Measurements from ENCODE around the gene DCAF17. TPM values are rescaled to one million over a fixed set of nuclear protein-coding genes. Genes with fewer than 3 reads are reported as not detected.
A peak's percentile ranks its signal among the peaks of the same experiment; 100 is the strongest.
"Not testable (repeated sequence)": the region's sequence is repeated elsewhere in the genome, so short reads cannot be mapped to it uniquely, and the experiment has no call there.

The DCAF17 gene
- total RNA-seq, 1 donor from 2014 or later, result 25.1 TPM

DNA sequence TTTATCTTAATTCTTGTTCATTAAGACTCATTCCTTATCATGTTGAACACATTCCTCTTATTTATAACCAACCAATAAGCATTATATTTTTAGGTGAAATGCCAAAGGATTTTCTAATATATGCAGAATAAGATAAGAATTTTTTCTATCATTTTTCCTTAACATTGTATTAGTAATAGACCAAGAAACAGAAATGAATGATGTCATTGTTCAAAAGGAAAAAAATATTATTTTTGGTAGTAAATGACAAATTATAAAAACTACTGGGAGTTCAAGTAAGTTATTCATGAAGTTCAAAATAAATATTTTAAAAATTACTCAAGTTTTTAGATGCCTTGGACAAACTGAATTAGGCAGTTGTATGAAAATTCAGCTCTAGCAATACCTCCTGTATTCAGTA lies 25.5 kb downstream of the DCAF17 start:
- no peak for DNase-seq

DNA sequence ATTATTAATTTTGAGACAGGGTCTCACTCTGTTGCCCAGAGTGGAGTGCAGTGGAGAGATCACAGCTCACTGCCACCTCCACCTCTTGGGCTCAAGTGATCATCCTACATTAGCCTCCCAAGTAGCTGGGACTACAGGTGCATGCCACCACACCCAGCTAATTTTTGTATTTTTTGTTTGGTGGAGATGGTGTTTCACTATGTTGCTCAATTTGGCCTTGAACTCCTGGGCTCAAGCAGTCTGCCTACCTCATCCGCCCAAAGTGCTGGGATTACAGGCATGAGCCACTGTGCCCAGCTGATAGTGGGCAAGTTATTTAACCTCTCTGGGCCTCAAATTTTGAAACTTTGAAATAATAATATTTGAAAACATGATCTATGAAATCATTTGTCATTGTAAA lies 26.5 kb downstream of the DCAF17 start:
- no peak for DNase-seq

DNA sequence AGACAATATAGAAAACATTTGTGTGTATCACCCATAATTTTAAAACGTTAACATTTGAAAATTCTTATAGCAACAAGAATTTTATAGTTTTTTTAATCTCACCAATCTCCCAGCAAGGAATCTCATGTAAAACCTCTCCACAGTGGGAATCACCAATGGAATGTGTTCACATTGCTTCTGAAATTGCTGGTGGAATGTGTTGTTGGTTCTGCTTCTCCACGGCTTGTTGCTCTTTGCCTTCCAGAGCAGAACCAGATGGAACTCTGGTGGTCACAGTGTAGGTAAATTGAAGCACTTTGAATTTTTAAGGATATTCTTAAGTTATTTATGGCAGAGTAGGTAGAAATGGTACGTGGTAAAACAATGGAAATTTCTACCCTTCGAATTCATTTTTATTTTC lies 35.1 kb downstream of the DCAF17 start:
- DNase-seq, result no peak

DNA sequence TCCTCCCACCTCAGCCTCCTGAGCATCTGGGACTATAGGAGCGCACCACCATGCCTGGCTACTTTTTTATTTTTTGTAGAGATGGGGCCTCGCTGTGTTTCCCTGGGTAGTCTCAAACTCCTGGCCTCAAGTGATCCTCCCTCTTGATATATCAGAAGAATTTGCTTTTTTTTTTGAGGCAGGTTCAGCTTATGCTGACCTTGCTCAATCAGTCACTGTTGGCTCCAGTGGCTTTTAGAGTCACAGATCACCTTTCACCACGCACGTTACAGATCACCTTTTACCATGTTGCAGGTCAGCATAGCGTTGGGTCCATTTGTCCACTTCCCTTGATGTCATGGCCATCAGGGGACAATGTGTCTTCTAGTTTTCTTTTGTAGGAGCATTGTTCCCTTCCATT lies 36.1 kb downstream of the DCAF17 start:
- DNase-seq, result no peak

DNA sequence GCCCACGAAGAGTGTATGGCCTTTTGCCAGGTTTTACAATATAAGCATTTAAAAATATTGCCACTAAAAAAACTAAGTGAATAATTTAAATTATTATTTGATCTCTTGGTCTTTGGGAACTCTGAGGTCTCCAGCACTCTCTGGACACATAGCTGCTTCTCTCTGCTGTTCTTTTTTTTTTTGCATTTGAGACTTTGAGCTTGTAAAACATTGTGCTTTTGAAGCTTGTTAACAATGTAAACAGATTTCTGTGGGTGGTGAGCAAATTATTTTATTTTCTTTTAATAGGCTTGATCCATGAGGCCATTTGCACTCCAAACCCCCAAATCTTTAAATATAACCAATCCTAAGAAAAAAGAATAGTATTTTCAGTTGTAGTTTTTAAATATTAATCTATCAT lies 42.0 kb downstream of the DCAF17 start:
- no peak for DNase-seq

DNA sequence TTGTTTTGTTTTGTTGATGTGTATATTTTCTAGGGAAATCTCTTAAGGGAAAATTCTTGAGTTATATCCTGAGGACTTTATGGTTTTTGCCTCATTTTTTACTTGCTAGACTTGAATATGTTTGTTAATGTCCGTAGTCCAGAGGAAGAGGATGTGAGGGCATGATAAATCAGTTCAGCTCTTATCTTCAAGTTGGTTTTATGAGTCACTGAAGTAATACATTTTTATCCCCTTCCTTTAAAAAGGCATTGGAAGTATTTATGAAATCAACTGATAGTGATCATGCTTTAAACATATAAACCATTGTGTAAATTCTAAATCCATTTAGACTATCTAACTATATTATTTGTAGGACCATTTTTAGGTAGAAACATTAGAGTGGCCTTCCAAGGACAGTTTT lies 44.3 kb downstream of the DCAF17 start:
- DNase-seq, result no peak

DNA sequence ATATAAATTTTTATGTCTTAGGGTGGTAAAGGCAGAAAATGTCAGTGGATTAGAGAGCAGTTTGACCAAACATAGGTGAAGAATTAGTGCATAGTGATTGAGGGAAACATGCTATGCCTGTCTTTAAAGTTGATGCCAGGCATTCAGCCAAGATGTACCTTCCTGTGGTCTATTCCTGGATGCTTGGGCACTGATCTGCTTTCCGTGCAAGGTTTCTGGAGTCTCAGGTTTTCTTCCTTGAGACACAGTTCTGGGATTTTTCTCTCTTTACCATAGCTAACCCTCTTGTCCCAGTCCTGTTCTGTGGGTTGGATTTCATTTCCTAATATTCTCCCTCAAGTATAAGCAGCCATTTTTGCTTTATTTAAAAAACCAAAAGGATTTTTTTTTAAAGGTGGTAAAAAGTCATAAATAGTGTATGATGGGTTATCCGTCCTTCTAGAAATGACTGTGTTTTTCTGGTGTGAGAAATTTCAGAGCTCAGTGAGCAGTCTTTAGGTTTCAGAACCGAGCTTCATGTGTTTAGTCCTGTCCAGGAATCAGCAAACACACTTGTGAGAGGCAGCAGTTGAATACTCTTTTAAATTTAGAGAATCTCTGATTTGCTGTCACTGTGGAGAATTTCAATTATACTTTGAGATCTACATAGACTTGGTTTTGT lies 45.3 kb downstream of the DCAF17 start:
- DNase-seq, result no peak

DNA sequence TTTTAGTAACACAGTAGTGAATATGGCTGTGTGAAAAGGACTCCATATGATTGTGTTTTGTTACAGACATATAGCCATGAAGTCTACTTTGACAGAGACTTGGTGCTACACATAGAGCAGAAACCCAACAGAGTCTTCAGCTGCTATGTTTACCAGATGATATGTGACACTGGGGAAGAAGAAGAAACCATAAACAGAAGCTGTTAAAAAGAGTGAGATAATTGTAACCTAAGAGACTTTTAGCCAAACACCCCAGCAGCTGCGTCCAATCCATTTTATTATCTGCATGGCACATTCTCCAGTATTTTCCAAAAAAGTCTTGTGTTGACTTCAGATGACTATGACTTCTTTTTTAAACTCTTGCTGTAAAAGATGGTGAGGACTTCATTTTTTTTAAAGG lies 46.9 kb downstream of the DCAF17 start:
- no peak for DNase-seq

DNA sequence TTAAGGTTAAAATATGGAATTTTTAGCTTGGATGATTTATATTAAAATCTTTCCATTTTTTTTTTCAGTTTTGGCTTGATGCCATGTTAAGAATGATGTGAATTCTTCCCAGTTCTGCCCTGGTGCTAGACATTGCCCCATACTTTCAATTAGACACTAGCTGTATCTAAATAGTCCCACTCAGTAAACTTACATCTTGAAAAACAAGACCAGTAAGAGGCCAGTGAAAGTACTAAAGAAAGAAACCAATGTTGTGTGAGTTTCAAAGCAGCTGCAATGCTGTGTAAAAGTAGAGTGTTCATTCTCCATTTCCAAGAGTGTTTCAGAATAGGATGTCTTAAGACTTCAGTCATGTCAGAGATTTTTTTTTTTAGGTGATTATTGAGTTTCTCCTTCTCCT lies 48.3 kb downstream of the DCAF17 start:
- DNase-seq, result no peak

DNA sequence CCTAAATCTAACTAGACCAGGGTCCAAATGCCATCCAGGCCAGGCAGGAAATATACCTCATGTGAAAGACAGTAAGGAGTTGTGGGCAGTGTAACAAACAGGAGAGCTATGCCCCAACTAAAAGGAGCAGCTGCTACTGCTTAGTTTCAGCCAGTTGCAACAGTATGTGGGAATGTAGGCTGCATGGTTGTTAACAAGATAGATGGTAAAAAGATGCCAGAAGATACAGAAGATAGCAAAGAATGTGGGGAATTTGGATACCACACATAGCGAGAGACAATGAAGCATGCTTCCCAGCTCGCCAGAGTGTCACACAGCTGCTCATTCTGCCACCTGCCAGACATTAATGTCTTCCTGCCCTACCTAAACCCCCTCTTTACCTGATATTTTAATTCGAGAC lies 48.9 kb downstream of the DCAF17 start:
- no peak for DNase-seq

DNA sequence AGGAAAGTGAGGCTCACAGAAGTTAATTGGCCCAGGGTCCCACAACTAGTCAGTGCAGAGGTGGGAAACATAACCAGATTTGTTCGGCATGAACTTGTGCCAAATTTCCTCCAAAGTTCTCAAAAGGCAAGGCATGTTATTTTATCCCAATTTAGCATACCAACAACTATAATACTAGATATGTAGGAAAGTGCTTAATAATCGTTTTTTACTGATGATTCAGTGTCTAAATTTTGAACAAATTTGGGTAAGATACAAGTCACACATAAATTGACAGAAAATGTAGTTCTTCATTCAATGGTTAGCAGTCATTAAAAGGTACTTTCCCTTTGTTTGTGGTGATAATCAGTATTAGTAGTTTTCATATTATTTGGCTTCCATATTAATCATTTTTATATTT lies 49.8 kb downstream of the DCAF17 start:
- no peak for DNase-seq

DNA sequence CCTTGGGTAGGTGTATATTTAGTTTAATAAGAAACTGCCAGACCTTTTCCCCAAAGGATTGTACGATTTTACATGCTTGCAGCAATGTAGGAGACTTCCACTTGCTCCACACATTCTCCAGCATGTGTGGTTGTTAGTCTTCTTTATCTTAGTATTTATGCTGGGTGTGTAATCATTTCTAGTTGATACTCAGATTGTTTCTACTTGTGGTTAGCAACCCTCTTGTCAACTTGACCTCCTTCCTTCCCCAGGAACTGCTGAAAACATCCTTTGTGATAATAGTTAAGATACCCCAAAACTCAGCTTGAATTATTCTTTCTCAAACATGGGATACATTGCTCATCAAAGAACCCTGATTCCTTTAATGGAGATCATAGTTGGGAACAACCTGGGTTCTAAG lies 51.1 kb downstream of the DCAF17 start:
- no peak for DNase-seq

DNA sequence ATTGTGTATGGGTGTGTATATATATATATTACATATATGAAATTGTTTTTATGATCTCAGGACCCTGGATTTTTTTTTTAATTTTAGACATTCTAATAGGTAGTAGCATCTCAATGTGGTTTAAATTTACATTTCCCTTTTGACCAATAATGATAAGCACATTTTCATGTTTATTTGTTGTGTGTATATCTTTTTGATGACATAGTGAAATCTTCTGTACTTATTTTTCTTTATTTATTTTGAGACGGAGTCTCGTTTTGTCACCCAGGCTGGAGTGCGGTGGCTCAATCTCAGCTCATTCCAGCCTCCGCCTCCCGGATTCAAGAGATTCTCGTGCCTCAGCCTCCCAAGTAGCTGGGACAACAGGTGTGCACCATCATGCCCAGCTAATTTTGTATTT lies 53.2 kb downstream of the DCAF17 start:
- DNase-seq, result no peak

DNA sequence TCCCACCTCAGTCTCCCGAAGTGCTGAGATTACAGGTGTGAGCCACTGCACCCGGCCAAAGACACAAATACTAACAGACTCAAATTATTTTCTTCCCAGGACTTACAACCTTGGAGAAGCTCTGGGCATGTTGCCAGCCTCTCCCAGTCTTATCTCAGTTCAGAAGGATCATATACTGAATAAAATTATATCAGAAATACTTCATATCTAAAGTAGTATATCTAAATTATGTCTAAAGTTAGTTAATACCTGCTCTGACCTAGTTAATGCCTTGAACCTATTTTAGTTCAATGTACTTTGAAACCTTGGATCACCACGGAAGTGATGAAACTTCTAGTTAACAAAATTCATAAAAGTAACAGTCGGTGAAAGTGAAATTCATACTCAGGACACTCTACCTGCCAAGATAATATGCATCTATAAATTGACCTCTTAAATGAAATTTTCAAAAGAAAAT lies 53.8 kb downstream of the DCAF17 start:
- DNase-seq, result no peak

DNA sequence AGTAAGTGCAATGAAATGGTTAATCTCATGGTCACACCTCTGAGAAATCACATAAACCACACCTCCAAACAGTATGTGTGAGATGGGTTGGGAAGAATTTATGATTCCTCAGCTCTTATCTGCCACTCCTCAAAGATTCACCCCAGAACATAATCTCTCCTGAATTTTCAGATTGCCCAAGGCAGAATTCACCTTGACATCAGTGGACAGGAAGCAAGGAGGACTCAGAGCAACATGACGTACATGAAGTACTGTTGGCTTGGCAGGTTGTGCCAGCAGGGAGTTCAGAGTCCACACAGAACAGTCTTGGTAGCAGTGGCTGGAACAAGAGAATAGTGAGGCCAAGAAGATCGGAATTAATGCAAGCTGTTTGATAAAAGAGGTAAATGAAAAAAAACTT lies 56.6 kb downstream of the DCAF17 start:
- DNase-seq, result no peak

DNA sequence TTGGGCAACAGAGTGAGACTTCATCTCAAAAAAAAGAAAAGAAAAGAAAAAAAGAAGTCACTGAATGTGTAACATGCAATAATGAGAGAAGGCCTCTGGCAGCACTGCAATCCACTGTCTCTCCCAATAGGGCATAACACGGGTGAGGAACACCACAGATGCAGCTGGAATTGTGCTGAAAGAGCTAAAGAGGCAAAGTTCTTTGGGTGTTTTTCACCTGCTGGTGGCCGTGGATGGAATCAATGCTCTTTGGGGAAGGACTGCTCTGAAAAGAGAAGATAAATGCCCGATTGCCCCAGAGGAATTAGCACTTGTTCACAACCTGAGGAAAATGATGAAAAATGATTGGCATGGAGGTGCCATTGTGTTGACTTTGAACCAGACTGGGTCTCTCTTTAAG lies 57.3 kb downstream of the DCAF17 start:
- no peak for DNase-seq

DNA sequence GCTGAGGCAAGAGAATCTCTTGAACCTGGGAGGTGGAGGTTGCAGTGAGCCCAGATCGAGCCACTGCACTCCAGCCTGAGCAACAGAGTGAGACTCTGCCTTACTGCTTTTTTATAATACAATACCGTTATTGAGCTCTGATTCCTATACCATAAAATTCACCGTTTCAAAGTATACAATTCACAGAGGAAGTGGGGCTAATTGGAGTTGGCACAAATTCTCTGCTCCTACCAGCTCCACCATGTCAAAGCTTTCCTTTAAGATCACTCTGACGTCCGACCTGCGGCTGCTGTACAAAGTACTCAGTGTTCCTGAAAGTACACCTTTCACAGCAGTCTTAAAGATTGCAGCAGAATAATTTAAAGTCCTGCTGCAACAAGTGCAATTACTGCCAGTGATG lies 58.6 kb downstream of the DCAF17 start:
- DNase-seq, result no peak

DNA sequence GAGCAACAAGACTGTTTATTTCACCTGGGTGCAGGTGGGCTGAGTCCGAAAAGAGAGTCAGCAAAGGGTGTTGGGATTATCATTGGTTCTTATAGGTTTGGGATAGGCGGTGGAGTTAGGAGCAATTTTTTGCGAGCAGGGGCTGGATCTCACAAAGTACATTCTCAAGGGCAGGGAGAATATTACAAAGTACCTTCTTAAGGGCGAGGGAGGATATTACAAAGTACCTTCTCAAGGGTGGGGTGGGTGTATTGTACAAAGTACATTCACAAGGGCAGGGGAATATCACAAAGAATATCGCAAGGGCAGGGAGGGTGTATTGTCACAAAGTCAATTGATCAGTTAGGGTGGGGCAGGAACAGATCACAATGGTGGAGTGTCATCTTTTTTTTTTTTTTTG lies 63.6 kb downstream of the DCAF17 start:
- DNase-seq, result not testable (repeated sequence)

DNA sequence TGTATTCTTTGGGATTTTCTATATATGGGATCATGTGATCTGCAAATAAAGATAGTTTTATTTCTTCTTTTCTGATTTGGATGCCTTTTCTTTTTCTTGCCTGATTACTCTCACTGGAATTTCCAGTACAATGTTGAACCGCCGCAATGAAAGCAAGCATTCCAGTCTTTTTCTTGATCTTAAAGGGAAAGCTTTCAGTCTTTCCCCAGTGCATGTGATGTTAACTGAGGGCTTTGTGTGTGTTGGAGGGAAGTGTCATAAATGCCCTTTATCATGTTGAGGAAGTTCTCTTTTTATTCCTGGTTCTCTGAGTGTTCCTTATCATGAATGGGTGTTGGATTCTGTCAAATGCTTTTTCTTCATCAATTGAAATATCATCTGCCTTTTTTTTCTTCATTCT lies 71.3 kb downstream of the DCAF17 start:
- no peak for DNase-seq

DNA sequence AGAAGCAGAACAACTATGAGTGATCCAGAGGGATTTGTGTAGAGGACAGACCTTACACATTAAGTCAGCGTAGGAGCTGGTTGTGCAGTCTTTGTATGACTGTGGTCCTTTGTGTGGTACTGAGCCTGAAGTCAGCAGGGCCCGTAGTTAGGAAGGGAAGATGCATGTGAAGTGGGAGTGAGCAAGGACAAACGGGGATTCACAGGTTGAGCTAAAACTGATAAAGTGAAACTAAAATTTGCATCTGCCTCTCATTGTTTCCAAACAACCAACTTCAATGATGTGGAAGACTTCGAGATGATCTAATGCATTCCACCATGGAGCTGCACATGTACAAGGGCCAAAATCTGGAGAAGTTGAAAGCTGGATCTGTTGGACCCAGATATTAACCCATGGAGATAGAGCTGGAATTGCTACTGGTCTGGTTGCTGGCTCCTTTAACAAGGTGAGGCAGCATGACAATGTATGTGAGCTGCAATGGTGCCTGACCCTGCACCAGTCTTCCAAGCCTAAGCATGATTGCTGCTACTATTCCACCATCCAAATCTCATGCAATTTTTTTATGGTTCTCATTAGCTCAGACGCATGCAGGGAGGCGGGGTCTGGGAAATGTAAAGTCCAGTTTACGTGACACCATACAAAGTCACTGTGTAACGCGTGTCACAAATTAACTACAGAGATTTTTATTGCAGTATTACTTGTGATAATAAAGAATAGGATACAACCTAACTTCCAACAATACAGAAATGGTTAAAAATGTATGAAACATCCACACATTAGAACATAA lies 76.1 kb downstream of the DCAF17 start:
- no peak for DNase-seq

DNA sequence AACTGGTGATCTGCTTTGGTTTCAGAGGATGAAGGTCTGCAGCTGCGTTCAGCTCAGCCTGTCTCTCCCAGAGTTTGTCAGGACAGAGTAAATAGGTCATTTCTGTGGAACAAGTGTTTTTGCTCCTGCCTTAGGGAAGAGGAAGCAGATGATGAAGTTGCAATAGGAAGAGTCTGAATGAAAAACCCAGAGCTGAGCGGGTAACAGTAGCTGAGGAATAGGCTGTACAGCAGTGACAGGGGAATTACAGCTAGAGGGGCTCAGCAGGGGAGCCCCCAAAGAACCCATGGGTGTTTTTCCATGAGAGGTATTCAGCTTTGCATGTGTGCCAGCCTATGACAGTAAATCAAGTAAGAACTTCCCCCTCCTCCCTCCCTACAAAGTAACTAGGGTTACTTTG lies 78.0 kb downstream of the DCAF17 start:
- DNase-seq, result no peak

DNA sequence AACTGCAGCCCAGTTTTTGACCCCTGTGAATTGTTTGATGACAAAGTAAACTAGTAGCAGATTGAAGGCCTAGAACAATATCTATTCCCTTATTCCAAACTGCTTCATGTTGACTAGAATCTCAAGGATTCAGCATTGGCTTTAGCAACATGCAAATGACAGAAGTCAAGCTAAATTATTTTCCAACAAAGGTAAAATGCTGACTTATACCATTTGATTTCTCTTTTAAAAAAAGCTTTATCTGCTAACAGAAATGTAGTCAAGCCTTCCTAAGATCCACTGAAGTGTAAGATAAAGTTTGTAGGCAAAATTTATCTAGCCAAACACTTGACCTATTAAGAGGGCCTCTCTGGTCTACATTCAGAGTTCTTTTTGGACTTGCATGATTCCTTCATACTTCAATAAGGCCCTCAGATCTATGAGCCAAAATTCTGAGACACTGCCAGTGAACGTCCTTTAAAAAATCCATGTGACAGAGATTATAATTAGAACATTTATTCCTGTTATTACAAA lies 78.7 kb downstream of the DCAF17 start:
- DNase-seq, result no peak

DNA sequence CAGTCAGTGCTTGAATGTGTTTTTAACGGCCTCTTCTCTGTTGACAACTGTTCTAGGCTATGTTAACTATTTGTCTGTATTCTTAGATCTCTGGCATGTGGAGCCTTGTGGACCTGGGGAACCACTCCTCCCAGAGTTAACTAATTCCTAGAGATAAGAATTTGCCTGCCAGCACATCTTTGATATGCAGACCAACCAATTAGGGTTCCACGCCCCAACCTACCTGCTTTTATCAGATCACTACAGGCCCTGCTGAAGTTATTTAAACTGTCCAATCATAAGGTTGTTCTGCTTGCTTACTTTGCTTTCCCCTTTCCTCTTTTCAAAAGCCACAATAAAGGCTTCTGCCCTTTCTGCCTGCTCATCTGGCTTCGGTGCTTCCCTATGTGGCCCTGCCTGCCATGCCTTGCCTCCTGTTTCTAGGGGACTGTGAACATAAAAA lies 79.7 kb downstream of the DCAF17 start:
- peak; percentile 7 for DNase-seq
